Activated CD4-positive, alpha-beta T cell treated with anti-CD3 and anti-CD28 coated beads, Interleukin-2, amount 50 U/mL, for 48 hours (primary cell): ENCODE data around the gene ANKRD40.

ENCODE experiments used
- DNase-seq, 2 experiments: peaks; one replicate each; pipeline ENCODE4 v3.0.0-alpha.2; 2020

ANKRD40 gene

DNA sequence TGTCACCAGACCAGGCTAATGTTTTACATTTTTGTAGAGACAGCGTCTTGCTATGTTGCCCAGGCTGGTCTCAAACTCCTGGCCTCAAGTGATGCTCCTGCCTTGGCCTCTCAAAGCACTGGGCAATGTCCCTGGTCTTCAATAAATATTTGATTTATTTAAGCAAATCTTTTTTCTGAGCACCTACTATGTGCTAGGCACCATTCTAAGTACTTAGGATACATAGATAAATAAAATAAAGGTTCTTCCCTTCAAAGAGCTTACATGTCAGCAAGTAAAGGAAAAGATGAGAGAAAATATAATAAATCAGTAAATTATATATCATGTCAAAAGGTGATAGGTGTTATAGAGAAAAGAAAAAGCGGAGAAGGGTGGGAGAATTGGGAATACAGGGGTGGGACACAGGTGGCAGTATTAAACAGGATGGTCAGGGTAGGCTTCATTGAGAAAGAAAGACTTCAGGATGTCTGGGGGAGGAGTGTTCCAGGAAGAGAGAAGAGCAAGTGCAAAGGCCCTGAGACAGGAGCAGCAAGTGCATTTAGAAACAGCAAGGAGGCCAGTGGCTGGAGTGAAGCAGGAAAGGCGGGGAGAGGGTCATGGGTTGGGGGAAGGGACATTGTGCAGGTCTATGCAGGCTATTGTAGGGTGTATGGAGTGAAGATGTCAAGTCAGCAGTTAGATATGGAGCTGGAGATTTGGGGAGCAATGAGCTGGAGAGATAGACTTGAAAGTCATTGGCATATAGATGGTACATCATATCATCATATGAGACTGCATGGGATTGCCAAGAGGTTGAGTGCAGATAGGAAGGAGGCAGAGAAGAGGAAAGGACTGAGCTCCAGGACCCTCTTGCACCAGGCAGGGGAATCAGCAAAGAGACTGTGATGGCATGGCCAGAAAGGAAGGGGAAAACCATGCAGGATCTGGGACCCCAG lies 61.7 kb downstream of the ANKRD40 start:
- no peak for DNase-seq
